Osteoblast (primary cell): ENCODE measurements around the gene RBM28. TPM values are rescaled to one million over a fixed set of nuclear protein-coding genes. Genes with fewer than 3 reads are reported as not detected.

ENCODE experiments used
- DNase-seq: peaks from one replicate; pipeline ENCODE4 v3.0.0; 2011; ENCODE audit warnings: low spot score, mixed read lengths; ENCODE audit not compliant: insufficient read length; ENCODE audit errors: missing footprints
- H2AFZ ChIP-seq: 2 replicates; pipeline ENCODE4 v1.6.0; 2011; ENCODE audit warnings: mild to moderate bottlenecking, low read length
- H3K27ac ChIP-seq: 2 replicates; pipeline ENCODE4 v1.5.1; 2011; ENCODE audit warnings: mild to moderate bottlenecking, low read depth, low read length, moderate library complexity
- H3K27me3 ChIP-seq: 2 replicates; pipeline ENCODE4 v1.6.0; 2012; ENCODE audit warnings: mild to moderate bottlenecking, control low read depth, inconsistent platforms, low read length, moderate library complexity; ENCODE audit not compliant: insufficient read depth
- H3K36me3 ChIP-seq: 2 replicates; pipeline ENCODE4 v1.5.1; 2011; ENCODE audit warnings: mild to moderate bottlenecking, low read length, control low read depth, moderate library complexity; ENCODE audit not compliant: insufficient read depth
- H3K4me1 ChIP-seq: 2 replicates; pipeline ENCODE4 v1.5.1; 2011; ENCODE audit warnings: mild to moderate bottlenecking, low read length, control low read depth, moderate library complexity; ENCODE audit not compliant: insufficient read depth
- H3K4me2 ChIP-seq: 2 replicates; pipeline ENCODE4 v1.6.0; 2011; ENCODE audit warnings: mild to moderate bottlenecking, low read length; ENCODE audit not compliant: insufficient read depth
- H3K4me3 ChIP-seq: fragments of 200-600 bp; sonication (generic); 3 replicates; pipeline ENCODE4 v1.5.1; 2012; ENCODE audit warnings: mild to moderate bottlenecking, low read length, inconsistent platforms; ENCODE audit not compliant: insufficient read depth
- H3K79me2 ChIP-seq: 2 replicates; pipeline ENCODE4 v1.6.0; 2012; ENCODE audit warnings: mild to moderate bottlenecking, low read length, control low read depth, inconsistent platforms; ENCODE audit not compliant: insufficient read depth
- H3K9me3 ChIP-seq: 2 replicates; pipeline ENCODE4 v1.5.1; 2011; ENCODE audit warnings: low read depth, low read length, control low read depth
- H4K20me1 ChIP-seq: 2 replicates; pipeline ENCODE4 v1.6.0; 2012; ENCODE audit warnings: mild to moderate bottlenecking, low read length, control low read depth; ENCODE audit not compliant: insufficient read depth
- CTCF ChIP-seq: IDR thresholded peaks from 2 replicates; pipeline ENCODE4 v1.5.1; 2011; ENCODE audit warnings: mild to moderate bottlenecking, low read depth, low read length, moderate library complexity; ENCODE audit errors: extremely low read depth
- total RNA-seq: library from RNA; depleted of rRNA; stranded (reverse); fragments of >200 nt; gene quantifications from 2 replicates; pipeline ENCODE4 v1.2.3, GENCODE V29; 2012

Gene RBM28
- total RNA-seq, 1 donor = 16.6 TPM

- no peaks in the 10 kb centered on the region for H3K9me3 ChIP-seq
- no peaks in the 10 kb centered on the region for H3K79me2 ChIP-seq
- no peak for TF ChIP-seq CTCF
- DNase-seq = no peak
- peaks cover 51% of the 10 kb centered on the region for H3K27me3 ChIP-seq
- no peaks in the 10 kb centered on the region for H4K20me1 ChIP-seq
- H3K4me2 ChIP-seq = no peak overlapping the region
- no peak overlapping the region for H3K27ac ChIP-seq
- no peak overlapping the region for H3K4me3 ChIP-seq
- H3K4me1 ChIP-seq = no peaks in the 10 kb centered on the region
- no peaks in the 10 kb centered on the region for H3K36me3 ChIP-seq
- no peak overlapping the region for H2AFZ ChIP-seq
These were observed 7.1 kb upstream of the RBM28 start for GRCh38 chr7:128350708-128351295.

- Histone ChIP-seq H3K4me2 (no peak overlapping the region), H3K79me2 (no peaks in the 10 kb centered on the region), H3K9me3 (no peaks in the 10 kb centered on the region), H4K20me1 (no peaks in the 10 kb centered on the region), H3K36me3 (no peaks in the 10 kb centered on the region), H3K27ac (no peak overlapping the region), H3K27me3 (peaks cover 47% of the 10 kb centered on the region), H3K4me3 (no peak overlapping the region), H2AFZ (no peak overlapping the region), H3K4me1 (no peaks in the 10 kb centered on the region)
- no peak for DNase-seq
- no peak for TF ChIP-seq CTCF
These were observed 5.7 kb upstream of the RBM28 start for GRCh38 chr7:128349466-128349825.

GRCh38 chr7:128347647-128348097 lies 4.0 kb upstream of the RBM28 start:
- no peak overlapping the region for H3K4me2 ChIP-seq
- no peak overlapping the region for H3K27ac ChIP-seq
- no peaks in the 10 kb centered on the region for H3K36me3 ChIP-seq
- peaks cover 9% of the 10 kb centered on the region for H3K79me2 ChIP-seq
- TF ChIP-seq CTCF = peak; percentile 86
- peak; percentile 97 for DNase-seq
- no peak overlapping the region for H3K4me3 ChIP-seq
- peaks cover 5% of the 10 kb centered on the region for H3K4me1 ChIP-seq
- no peak overlapping the region for H2AFZ ChIP-seq
- no peaks in the 10 kb centered on the region for H4K20me1 ChIP-seq
- no peaks in the 10 kb centered on the region for H3K9me3 ChIP-seq
- peaks cover 37% of the 10 kb centered on the region for H3K27me3 ChIP-seq

GRCh38 chr7:128344431-128344774 lies 695 bp upstream of the RBM28 start:
- no peak for TF ChIP-seq CTCF
- no peak overlapping the region for H3K4me3 ChIP-seq

More at GRCh38 chr7:128344431-128344774, 695 bp upstream of the RBM28 start:
- H3K9me3 ChIP-seq = no peaks in the 10 kb centered on the region
- peak overlapping the region; percentile 89 for H2AFZ ChIP-seq
- peak overlapping the region; percentile 97 for H3K4me2 ChIP-seq
- H4K20me1 ChIP-seq = no peaks in the 10 kb centered on the region
- DNase-seq = no peak
- peaks cover 42% of the 10 kb centered on the region for H3K79me2 ChIP-seq
- peaks cover 10% of the 10 kb centered on the region for H3K27me3 ChIP-seq
- H3K4me1 ChIP-seq = peaks cover 13% of the 10 kb centered on the region
- no peak overlapping the region for H3K27ac ChIP-seq
- H3K36me3 ChIP-seq = peaks cover 2% of the 10 kb centered on the region
